Fibroblast of pulmonary artery (primary cell): ENCODE measurements around the gene CNKSR1.

Source experiments
- DNase-seq: peaks from one replicate; pipeline ENCODE4 v3.0.0-alpha.2; 2010; ENCODE audit warnings: low read depth
- H3K4me3 ChIP-seq: replicated peaks from 2 replicates; pipeline ENCODE4 v1.5.1; 2011; ENCODE audit warnings: low read depth, mild to moderate bottlenecking, control low read depth, low read length, moderate library complexity
- TF ChIP-seq, protein P1 (sequence below): IDR thresholded peaks from 2 replicates; pipeline ENCODE4 v1.5.1; 2011; ENCODE audit warnings: mild to moderate bottlenecking, control low read depth, low read length, inconsistent platforms; ENCODE audit errors: missing control alignments

CNKSR1 gene

DNA sequence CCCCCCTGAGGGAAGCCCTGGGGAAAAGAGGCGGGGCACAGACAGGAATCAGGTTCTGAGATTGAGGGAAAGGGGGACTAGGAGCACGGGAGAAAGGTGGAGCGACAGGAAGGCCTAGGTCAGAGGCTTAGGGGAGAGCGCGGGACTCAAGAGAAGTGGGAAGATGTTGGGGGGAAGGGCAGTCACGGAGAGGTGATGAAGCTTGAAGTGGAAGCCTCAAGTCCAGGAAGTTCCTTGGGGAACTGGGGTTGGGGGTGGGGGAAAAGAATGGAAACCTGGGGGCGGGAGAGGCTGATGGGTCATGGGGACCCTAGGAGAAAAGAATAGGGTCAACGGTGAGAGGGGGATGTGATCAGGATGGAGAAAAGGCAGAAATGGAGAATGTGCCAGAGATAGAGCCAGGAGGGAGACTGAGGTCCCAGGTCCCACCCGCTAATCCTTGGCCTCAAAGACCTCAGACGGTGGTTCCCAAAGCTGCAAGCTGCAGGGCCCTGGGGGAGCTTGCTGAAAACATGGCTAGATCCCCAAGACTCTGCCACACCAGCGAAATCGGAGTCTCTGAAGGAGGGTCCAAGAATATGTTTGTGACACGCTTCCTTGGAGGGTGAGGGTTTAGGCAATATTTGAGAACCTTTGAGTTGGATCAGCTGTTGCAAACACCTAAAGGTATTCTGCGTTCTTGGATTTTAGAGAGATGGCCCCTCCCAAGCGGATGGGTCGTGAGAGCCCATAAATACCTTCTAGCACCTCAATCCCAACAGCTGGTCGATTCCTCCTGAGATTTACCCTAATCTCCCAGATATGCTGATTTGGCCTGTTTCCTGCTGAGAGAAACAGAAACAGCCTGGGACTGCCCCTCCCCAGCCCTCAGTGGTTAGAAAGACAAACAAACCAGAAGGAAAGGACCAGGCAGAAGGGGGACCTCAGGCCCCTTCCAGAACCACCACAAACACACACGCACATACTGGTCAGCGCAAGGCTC, 12.1 kb upstream of the CNKSR1 start:
- no peak overlapping the region for H3K4me3 ChIP-seq
- TF ChIP-seq, protein P1, sequence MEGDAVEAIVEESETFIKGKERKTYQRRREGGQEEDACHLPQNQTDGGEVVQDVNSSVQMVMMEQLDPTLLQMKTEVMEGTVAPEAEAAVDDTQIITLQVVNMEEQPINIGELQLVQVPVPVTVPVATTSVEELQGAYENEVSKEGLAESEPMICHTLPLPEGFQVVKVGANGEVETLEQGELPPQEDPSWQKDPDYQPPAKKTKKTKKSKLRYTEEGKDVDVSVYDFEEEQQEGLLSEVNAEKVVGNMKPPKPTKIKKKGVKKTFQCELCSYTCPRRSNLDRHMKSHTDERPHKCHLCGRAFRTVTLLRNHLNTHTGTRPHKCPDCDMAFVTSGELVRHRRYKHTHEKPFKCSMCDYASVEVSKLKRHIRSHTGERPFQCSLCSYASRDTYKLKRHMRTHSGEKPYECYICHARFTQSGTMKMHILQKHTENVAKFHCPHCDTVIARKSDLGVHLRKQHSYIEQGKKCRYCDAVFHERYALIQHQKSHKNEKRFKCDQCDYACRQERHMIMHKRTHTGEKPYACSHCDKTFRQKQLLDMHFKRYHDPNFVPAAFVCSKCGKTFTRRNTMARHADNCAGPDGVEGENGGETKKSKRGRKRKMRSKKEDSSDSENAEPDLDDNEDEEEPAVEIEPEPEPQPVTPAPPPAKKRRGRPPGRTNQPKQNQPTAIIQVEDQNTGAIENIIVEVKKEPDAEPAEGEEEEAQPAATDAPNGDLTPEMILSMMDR = no peak
- no peak for DNase-seq

DNA sequence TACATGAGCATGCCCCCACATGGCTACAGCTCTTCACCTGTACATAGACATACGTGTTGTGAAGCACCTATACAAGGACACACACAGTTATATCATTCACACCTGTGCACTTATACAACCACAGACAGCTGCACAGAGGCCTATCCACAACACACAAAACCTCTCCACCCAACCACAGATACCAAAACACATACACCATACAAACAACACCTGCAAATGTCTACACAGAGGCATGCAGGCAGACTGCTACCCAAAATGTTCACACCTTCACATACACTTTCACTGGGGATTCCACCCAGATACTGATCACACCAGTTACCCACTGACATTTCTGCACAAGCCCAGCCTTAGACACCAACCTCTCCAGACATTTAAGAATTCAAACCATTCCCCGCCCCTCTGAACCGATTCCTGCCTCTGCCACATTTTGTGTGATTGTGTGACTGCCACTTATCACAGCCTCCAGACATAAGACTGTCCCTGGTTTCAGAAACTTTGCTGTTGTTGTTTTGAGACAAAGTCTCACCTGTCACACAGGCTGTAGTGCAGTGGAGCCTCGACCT, 10.5 kb upstream of the CNKSR1 start:
- TF ChIP-seq, protein P1 = no peak
- no peak overlapping the region for H3K4me3 ChIP-seq
- DNase-seq = no peak

DNA sequence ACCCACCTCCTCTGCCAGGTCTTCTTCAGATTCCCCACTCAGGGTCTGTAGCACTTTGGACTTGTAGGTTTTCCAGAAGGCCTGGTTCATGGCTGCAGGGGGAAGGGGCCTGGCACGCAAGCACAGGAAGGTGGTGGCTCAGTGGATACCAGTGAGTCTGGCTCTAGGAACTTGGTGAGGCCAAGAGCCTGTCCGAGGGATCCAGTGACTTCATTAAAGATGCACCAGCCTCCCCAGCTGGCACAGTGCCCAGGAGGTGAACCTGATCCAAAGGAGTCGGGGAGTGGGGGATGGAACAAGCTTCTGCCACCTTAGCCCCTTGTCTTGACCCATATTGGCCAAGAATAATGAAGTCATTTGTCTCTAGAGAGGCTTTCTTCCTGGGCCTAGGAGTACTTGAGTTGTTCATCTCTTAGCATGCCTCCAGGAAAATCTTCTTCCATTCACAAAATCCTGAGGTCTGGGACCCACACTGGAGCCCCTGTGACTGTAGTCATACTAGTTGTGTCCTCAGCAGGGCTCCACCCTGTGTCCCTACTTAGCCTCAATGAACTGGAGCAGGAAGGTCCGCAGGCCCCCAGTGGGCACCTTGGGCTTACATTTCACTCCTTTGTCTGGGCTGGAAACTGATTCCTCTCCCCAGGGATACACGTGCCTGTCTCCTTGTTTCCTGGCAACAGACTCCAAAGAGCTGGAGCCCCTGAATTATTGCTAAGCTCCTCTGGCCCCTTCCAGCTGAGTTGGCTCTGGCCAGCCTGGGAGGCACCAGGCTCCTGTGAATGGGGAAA, 8.7 kb upstream of the CNKSR1 start, which contains the start of gene C1orf232:
Gene C1orf232, minus strand, starts transcription at position 554 of the 788 bp plus-strand sequence. Its CDS starts 464 bp downstream, at position 90.
- TF ChIP-seq, protein P1 = no peak
- no peak for DNase-seq
- H3K4me3 ChIP-seq = peak within 1 kb of the TSS; percentile 83

DNA sequence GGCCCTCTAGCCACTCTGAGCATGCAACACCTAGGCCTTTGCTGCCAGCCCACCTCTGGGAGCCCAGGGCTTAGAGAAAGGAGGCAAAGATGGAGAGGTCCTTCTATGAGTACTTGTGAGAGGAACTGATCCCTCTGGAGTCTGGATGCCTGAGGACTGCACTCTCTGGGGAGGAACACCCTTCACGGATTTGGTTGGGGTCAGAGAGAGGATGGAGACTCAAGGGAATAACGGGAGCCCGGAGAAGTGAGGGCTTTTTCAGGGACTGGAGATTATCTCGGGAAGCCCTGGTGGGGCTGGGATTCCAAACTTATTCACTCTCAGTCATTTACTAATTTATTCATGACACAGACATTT, 8.1 kb upstream of the CNKSR1 start:
- no peak for DNase-seq
- peak overlapping the region; percentile 83 for H3K4me3 ChIP-seq
- TF ChIP-seq, protein P1 = no peak

DNA sequence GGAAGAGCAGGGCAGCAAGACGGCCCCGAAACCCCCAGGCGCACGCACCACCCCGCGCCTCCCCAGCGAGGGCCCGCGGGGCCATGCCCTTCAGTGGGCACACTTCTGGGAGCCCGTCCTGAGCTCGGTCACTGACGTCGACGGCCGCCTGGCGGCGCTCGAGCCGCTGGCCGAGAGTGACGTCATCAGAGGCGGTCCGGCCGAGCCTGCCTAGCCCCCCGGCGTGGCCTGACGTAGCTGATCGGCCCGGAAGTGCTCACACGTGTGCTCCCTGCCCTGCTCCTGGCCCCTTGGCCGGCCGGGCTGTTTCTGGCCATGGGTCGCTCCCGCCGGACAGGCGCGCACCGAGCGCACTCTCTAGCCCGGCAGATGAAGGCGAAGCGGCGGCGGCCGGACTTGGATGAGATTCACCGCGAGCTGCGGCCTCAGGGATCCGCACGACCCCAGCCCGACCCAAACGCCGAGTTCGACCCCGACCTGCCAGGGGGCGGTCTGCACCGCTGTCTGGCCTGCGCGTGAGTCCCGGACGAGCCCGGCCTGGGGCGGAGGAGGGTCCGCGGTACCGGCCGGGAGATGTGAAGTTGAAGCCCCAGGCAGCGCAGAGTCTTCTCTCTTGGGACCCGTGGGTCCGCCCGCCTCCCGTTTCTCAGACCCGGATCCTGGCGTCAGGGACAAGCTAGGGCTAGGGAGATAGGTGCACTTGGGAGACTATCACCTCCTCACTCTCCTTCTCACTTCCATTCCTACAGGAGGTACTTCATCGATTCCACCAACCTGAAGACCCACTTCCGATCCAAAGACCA, 7.4 kb upstream of the CNKSR1 start, which contains the start of gene ZNF593:
Gene ZNF593, plus strand, starts transcription at position 240 of the 803 bp plus-strand sequence. Its CDS starts 76 bp downstream, at position 316.
- TF ChIP-seq, protein P1 = peak; percentile 72
- peak; percentile 93 for DNase-seq
- peak within 1 kb of the TSS; percentile 83 for H3K4me3 ChIP-seq

DNA sequence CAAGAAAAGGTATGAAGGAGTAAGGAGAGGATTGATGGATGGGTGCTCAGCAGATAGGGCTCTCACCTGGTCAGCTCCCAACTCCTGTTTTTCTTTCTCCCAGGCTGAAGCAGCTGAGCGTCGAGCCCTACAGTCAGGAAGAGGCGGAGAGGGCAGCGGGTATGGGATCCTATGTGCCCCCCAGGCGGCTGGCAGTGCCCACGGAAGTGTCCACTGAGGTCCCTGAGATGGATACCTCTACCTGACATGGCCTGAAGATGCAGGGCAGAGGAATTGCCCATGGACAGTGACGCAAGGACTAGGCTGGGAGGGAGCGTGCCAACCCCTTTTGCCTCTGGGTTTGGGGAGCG, 6.8 kb upstream of the CNKSR1 start:
- DNase-seq = no peak
- TF ChIP-seq, protein P1 = no peak
- peak overlapping the region; percentile 83 for H3K4me3 ChIP-seq
